MM.1S (cell line): Measurements from ENCODE around the gene PRKCZ.

Experiments
- EZH2 ChIP-seq: fragments of 300-600 bp; sonication (generic); optimal IDR thresholded peaks from 2 replicates; pipeline ENCODE3; 2017; ENCODE audit warnings: low read depth, mild to moderate bottlenecking, antibody characterized with exemption, low read length, mixed read lengths
- TF ChIP-seq, protein P1 (sequence below): fragments of 300-600 bp; sonication (generic); IDR thresholded peaks from 2 replicates; pipeline ENCODE4 v1.5.1; 2016; ENCODE audit warnings: antibody characterized with exemption, low read length, mixed read lengths

DNA sequence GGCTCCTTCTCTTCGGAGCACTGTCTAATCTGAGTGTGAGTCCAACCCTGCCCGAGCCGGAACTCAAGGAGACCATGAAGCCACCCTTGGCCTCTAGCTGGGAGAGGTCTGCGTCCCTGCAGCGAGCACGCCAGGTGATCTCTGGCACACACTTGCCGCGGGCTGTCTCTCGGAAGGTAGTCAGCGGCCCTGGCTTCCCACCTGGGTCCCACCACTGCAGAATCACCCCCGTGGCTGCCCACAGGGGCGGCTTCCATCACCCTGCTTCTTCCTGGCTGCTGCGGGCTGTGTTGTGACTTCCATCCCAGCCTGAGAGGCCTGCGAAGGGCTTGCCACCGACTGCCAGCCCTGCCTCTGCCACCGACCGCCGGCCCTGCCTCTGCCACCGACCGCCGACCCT is 127.3 kb downstream of the PRKCZ start:
- TF ChIP-seq, protein P1, sequence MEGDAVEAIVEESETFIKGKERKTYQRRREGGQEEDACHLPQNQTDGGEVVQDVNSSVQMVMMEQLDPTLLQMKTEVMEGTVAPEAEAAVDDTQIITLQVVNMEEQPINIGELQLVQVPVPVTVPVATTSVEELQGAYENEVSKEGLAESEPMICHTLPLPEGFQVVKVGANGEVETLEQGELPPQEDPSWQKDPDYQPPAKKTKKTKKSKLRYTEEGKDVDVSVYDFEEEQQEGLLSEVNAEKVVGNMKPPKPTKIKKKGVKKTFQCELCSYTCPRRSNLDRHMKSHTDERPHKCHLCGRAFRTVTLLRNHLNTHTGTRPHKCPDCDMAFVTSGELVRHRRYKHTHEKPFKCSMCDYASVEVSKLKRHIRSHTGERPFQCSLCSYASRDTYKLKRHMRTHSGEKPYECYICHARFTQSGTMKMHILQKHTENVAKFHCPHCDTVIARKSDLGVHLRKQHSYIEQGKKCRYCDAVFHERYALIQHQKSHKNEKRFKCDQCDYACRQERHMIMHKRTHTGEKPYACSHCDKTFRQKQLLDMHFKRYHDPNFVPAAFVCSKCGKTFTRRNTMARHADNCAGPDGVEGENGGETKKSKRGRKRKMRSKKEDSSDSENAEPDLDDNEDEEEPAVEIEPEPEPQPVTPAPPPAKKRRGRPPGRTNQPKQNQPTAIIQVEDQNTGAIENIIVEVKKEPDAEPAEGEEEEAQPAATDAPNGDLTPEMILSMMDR, result no peak
- no peak for TF ChIP-seq EZH2
